Hair follicular keratinocyte (primary cell): ENCODE results near the gene SLC25A34. TPM values are rescaled to one million over a fixed set of nuclear protein-coding genes. Genes with fewer than 3 reads are reported as not detected.

Experiments
- total RNA-seq: library from RNA; depleted of rRNA; stranded (reverse); fragments of >200 nt; gene quantifications from 2 replicates; pipeline ENCODE4 v1.2.3, GENCODE V29; 2015

The SLC25A34 gene
- 0.30 and 1.1 TPM in 2 replicates for total RNA-seq

GRCh38 chr1:15736038-15736891 is at the start of gene SLC25A34:
SLC25A34 (plus strand) TSS chr1:15736258; CDS start chr1:15736486, 228 bp downstream.

GRCh38 chr1:15742339-15742801 is 6.3 kb downstream of the SLC25A34 start, which contains the start of gene TMEM82:
TMEM82 (plus strand) TSS chr1:15742499; CDS start chr1:15742560, 61 bp downstream.

GRCh38 chr1:15758343-15758931 is 22.4 kb downstream of the SLC25A34 start, which contains the start of gene FBLIM1:
FBLIM1 (plus strand) TSS chr1:15758795; CDS start chr1:15764984, 6,189 bp downstream.

Other genes starting within 250 kb of the SLC25A34 start
- 3.7 and 6.6 TPM in 2 replicates for gene CASP9, start 212.0 kb upstream of the SLC25A34 start, total RNA-seq
- 8.2 and 12.2 TPM in 2 replicates for gene DNAJC16, start 209.4 kb upstream of the SLC25A34 start, total RNA-seq
- 5.5 and 7.6 TPM in 2 replicates for gene AGMAT, start 151.2 kb upstream of the SLC25A34 start, total RNA-seq
- gene DDI2, start 118.8 kb upstream of the SLC25A34 start, total RNA-seq = 6.4 and 8.6 TPM in 2 replicates
- 27.6 and 35.4 TPM in 2 replicates for gene PLEKHM2, start 51.9 kb upstream of the SLC25A34 start, total RNA-seq
- gene TMEM82, start 6.2 kb downstream of the SLC25A34 start, total RNA-seq = not detected in 2 replicates
- 154 and 198 TPM in 2 replicates for gene FBLIM1, start 22.5 kb downstream of the SLC25A34 start, total RNA-seq
- gene UQCRHL, start 71.4 kb downstream of the SLC25A34 start, total RNA-seq = 1.1 and 2.0 TPM in 2 replicates
- 14.5 and 14.8 TPM in 2 replicates for gene SPEN, start 111.4 kb downstream of the SLC25A34 start, total RNA-seq
- 18.4 and 24.5 TPM in 2 replicates for gene ZBTB17, start 239.8 kb downstream of the SLC25A34 start, total RNA-seq